CD4-positive, alpha-beta T cell treated with Interleukin-4 for 4 hours (primary cell): Measurements from ENCODE around the gene POLR2C.
A peak's percentile ranks its signal among the peaks of the same experiment; 100 is the strongest.

Experiments used
- DNase-seq: peaks from one replicate; pipeline ENCODE4 v3.0.0-alpha.2; 2020

Gene POLR2C

DNA sequence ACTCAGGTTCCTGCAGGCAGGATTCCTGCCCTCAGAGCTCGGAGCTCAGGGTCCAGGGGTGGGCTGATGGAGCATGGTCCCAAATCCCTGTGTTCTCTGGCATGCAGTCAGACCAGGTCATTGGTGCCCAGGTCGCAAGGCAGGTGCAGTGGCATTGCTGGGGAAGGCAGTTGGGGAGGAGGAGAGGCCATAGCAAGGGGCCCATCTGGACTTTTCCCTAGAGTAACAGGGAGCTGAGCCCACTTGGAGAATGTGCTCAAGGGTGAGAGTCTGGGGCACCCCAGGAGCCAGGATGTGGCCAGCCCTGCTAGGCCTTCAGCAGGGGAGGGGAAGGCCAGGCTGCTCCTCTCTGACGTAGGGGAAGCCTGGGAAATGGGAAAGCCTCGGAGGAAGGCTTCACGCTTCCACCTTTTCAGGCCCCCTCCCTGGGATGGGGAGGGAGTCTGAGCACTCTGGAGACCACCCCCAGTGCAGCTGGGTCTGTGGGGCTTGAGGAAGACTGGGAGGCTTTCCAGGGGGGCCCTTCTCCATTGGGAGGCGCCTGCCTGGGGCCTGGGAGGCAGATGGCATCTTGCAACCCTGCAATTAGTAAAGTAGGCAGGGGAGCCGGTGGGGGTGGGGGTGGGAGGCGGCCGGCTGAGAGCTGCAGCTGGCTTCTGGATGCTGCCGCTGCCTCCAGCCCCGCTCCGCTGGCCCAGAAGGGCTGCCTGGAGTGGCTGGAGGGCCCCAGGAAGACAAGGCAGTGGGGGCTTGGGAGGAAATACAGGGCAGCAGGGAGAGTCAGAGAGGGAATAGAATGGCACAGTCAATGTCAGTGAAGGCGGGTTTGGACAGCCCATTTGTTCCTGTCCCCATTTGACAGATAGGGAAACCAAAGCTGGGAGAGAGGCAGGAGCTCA lies 44.9 kb downstream of the POLR2C start:
- DNase-seq: no peak

DNA sequence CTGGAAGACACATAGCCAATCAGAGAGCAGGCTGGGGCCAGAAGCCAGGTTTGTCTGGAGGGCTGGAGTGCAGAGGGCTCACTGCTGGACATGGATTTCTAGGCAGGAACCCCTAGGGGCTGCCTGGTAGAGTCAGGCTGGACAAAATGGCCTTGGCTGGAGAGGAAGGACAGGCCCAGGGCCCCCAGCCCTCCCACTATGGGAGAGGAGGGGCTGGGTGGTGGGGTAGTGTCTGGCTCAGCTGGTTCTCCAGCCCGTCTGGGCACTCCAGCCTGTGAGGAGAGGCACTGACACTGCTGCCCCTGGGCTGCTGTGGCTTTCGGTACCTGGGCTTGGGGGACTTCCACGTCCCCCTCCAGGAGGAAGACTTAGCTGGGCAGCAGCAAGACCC lies 45.6 kb downstream of the POLR2C start:
- no peak for DNase-seq

DNA sequence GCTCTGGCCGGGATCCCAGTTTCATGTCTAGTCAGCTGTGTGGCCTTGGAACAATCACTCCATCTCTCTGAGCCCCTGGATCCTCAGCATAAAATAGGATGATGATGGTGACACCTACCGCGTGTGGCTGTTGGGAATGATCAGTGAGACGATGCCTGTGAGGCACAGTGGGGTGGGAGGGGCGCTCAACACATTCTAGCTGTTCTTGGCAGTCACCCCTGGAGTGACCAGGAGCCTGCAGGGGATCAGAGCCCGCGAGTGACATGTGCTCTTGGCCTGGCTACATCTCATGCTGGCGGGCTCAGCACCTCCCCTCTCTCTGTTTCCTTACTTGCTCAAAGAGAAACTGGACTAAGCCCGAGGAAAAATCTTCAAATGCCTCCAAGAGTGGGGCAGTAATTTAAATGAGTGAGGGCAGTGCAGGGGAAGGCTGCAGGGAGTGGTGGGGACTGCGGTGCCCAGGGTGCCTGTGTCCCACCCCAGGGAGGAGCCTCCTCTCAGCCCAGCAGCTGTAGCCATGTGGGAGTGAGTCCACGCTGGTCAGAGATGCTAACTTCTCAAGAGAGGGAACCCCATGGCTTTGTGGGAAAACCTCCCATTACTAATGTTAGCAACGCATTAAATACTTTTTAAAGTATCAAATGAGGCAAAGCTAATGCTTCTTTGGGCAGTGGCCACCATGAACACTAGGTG lies 46.9 kb downstream of the POLR2C start:
- no peak for DNase-seq

DNA sequence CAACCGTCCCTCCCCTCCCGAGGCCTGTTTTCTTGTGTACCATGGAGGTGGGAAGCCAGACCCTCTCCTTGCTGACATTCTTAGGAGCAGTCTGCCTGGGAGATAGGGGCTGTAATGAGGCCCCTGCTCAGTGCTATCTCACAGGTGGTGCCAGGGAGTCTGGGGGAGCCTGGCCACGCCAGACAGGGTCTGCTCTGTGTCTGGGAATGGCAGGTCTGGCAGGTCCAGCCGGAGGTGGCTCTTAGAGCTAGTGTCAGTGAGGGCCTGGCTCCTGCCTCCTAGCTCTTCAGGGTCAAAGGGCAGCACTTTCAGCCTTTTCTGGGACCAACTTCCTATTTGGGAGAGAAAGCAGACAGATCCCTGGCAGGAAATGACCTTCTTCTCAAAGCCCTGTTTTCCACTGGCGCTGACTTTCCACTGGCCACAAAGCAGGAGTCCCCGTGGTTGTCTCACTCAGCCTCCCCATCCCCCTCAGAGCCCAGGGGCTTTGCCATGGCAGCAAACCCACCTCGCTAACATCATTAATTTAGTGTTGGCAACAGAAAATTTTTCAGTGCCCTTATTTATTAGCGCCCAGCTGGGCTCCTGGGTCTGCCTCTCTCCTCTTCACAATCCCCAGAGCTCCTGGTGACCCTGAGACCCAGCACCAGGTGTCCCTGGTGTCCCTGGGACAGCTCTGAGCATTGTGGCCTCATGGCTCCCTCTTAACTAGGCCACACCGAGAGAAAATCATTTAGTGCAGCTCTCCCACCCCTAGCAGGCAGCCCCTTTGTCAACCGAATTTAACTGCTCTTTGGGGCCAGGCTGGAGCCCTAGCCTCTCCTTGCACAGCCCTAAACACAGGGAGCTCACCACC lies 47.8 kb downstream of the POLR2C start:
- DNase-seq: no peak

DNA sequence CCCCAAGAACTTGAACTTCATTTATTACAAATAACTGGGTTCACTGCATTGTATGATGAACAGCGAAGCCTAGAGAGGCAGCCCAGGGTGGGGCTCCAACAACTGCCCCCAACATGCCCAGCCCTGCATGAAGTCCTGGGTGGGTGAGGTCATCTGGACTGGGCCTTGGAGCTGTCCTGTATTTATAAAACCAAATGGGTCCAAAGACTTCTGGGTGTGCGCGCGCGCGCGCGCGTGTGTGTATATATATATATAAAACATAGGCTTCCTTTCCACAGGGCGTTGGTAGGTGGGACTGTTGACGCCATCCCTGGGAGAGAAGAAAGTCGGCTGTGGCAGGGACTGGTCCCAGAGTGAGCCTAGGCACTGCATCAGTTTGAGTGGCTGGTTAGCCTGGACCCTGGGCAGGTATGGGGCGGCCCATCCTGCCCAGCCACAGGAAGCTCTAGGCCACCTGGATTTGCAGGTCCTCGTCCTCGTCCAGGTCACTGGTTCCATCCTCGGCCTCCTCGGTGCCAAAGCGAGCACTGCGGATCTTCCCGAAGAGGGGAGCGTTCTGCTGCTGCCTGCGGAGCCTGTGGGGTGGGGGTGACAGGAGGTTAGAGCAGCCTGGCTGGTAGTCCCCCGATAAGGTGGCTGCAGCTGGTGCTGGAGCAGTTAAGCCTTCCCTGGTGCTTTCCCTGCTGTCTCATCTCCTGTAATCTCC lies 50.0 kb downstream of the POLR2C start:
- no peak for DNase-seq

DNA sequence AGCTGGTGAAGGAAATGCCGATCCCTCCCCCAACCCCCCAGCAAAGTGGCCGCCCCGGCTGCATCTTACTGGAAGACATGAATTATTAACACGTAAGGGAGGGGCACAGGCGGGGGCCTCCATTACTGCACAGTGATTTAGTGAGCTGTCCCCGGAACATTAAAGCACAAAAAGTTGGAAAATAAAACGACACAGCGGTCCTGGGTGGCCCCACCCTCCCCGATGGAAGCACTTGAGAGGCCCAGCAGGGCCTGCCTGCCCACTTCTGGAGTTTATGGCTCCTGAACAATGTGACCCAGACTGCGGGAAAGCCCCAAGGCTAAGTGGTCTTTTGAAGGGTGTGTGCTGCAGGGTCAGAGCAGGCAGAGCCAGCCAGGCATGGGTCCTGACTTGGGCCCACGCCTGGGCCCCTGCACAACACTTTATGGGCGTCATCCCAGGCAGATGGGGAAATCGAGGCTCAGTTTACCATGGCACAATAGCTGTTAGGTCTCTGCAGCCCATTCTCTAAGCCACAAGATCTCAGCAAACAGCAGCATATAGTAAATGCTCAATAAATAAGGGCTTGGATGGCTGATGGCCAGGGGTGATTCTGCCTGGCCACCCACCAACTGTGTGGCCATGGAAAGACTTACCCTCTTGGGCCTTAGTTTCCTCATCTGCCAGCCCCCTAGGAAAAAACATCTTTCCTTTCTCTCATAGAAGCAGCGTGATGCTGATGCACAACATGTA lies 51.1 kb downstream of the POLR2C start:
- no peak for DNase-seq

DNA sequence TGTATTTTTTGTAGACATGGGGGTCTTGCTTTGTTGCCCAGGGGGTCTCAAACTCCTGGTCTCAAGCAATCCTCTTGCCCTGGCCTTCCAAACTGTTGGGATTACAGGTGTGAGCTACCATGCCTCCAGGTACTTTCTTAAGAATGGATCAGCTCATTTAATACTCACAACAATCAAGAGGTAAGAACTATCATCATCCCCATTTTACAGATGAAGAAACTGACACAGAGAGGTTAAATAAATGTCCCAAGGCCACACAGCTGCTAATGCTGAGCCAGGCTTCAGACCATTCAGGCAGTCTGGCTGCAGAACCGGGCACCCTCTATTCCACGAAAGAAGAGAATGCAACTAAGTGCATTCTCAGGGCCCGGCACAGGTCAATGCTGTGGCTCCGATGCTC lies 51.9 kb downstream of the POLR2C start:
- DNase-seq: no peak

DNA sequence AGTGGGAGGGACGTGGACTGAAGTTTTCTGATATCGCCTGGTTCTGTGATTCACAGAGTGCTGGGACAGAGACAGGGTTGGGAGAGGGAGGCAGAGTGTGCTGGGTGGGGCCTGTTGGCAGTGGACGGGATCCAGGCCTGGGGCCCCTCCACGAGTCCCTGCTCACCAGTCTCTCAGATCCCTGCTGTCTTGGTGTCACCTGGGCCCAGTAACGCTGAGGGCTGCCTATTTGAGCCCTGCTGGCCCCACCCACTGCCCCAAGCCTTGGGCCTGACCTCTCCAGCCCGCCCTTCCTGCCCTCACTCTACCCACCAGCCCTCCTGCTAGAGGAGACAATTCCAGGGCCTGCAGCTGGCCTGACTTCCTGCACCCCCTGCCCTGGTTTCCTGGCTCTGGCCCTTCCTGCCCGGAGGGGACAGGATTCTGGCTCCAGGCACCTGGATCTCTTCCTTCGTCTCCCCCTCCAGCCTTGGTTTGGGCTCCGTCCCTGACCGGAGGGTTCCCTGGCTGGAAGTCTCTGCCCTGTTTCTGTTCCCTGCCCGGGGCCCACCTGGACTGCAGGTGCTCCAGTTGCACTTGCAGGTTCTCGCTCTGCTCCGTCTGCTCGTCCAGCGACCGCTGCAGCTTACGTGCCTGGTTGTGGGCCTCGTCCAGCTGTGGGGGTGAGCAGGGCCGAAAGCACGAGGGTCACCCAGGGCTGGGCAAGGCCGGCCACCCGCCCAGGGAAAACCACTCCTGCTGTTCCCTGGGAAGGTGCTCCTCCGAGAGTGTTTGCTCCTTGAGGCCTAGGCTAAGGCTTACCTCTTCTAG lies 52.5 kb downstream of the POLR2C start:
- DNase-seq: no peak

DNA sequence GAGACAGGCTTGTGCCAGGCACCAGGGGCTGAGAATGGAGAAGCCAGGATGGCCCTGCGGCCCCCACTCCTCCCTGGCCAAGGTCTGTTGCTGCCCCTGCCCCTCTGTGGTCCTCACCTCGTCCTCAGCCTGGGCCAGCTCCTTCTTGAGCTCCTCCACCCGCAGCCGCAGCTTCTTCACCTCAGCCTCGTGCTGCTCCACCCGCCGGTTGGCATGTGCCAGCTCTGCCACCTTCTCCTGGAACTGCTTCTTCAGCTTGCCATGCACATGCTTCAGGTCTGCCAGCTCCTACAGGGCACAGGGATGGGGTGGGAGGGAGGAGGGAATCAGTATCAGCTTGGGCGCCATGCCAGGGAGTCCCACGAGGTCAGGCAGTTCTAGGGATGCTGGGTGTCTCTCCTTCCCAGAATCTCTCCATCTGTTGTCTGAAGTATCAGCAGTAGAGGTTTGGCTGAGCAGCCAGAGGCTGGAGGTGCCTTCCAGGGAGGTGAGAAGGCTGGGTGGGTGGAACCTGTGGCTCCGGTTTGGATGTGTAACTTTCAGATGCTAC lies 53.8 kb downstream of the POLR2C start:
- no peak for DNase-seq

DNA sequence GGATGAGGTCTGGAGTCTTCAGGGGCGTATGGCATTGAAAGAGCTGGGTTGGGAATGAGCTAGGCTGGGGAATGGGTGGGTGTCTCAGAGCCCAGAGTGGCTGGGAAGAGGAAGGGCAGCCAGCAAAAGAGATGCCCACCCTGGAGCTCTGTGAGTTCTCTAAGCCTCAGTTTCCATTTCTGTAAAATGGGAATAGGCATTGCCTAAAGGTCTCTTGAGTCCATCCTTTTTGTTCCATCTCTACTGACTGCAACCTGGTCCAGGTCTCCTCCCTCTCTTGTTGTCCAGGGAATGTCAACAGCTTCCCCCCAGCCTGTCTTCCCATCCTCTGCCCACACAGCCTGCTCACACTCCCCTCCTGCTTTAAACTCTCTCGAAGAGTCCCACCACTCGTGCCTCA lies 54.3 kb downstream of the POLR2C start:
- DNase-seq: no peak

DNA sequence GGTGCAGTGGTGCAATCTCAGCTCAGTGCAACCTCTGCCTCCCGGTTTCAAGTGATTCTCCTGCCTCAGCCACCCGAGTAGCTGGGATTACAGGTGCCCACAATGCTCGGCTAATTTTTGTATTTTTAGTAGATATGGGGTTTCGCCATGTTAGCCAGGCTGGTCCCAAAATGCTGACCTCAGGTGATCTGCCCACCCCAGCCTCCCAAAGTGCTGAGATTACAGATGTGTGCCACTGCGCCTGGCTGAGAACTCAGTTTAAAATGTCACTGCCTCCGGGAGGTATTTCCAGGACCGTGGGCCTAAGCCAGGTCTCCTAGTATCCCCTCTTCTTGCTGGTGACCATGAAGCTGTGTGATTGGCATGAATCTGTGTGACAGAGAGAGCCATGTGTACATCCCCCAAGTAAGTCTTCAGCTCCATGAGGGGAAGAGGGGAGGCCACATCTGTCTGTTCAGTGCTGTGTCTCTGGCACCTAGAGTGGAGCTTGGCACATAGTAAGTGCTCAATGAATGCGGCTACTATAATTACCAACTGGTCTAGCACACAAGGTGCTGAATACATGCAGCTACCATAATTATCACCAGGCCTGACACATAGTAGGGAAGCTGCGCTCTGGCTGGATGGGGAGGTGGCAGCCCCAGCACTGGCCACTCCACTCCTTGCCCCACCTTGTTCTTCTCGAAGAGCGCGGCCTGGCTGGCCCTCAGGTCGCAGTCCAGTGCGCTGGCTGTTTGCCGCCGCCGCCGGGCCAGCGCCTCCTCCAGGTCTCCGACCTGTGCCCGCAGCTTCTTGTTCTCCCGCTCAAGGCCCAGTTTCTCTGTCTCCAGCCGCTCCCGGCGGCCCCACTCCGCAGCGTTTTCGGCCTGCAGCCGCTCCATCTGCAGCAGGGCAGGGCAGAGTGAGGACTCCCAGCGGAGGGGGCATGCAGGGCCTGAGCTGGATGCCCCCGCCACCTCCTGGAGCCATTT lies 55.2 kb downstream of the POLR2C start:
- DNase-seq: no peak

DNA sequence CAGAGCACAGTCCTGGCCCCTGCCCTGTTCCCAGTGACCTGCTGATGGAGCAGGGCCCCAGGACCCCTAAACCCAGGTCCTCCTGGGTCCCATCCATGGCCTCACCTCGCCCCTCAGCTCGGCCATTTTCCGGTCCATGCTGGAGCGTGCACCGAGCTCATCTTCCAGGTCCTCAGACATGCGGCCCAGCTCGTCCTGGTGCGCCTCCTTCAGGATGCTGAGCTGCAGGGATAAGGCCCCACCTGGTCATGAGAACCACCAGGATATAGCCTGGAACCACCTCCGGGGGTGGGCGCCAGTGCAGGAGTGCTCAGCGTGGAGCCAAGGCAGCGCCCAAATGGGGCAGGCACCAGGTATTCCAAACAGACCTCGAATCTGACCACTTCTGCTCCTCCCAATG lies 56.0 kb downstream of the POLR2C start:
- DNase-seq: no peak

DNA sequence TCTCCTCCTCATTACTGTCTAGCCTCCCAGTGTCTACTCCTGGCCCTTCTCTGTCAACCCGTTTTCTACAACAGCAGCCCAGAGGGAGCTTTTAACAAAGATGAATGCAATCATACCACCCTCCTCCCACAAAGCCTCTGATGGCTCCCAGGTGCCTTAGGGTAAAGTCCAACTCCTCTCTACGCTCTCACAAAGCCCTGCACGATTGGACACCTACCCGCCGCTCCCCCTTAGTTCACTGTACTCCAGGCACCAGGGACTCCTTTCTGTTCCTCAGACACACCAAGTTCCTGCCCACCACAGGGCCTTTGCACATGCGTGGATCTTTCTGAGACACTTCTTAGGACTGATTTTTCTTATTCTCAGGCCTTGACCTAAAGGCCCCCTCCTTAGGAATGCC lies 56.4 kb downstream of the POLR2C start:
- DNase-seq: no peak

DNA sequence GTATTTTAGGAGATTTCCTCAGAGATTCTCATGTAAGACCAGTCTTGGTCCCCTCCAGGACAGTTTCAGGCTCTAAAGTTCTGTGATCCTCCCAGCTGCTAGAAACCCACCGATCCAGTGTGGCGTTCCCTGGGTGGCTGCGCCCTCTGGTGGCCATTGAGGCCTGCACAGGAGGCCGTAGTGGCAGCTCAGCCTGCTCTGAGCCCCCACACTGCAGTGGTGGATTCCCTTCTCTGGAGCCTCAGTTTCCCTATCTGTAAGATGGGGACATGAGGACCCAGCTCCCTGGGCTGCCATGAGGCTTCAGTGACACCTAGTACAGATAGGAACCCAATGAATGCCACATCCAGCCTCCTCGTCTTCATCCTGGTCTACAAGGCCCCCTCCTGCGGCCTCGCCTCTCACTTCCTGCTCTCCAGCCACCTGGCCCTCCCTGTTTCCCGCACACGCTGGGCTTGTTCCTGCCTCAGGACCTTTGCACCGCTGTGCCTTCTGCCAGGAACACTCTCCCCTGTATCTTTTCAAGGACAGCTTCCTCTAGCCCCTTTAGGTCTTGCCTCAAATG lies 57.4 kb downstream of the POLR2C start:
- DNase-seq: peak; percentile 76
